ENCODE results near the gene NUDC. TPM values are rescaled to one million over a fixed set of nuclear protein-coding genes. Genes with fewer than 3 reads are reported as not detected.

Gene NUDC
- total and polyA plus RNA-seq, 2 of the 13 experiments (the other 11 are each of a cell fraction or from before 2014, with no cell fraction given), result 34.7 to 104 TPM

- TF ChIP-seq NFIC (IDR thresholded peaks at IDR 0.05; ENCODE audit: low read length) (no peak; the same call in 1 of the 2 replicates), ESRRA (CRISPR knock-in tag; IDR thresholded peaks at IDR 0.05; ENCODE audit: low read depth) (peak; percentile 47; the same call in 1 of the 2 replicates), ZNF883 (CRISPR knock-in tag; IDR thresholded peaks at IDR 0.05; ENCODE audit: not compliant biosample characterization) (peak; percentile 48), ZNF275 (CRISPR knock-in tag; IDR thresholded peaks at IDR 0.05; ENCODE audit: borderline replicate concordance) (no peak; the same call in 1 of the 2 replicates), SMYD3 (CRISPR knock-in tag; IDR thresholded peaks at IDR 0.05) (peak; percentile 83; the same call in 1 of the 2 replicates), ZNF766 (CRISPR knock-in tag; IDR thresholded peaks at IDR 0.05; ENCODE audit: borderline replicate concordance) (no peak), DZIP1 (CRISPR knock-in tag; IDR thresholded peaks at IDR 0.05) (no peak), ZFP37 (CRISPR knock-in tag; IDR thresholded peaks at IDR 0.05; ENCODE audit: borderline replicate concordance) (peak; percentile 23; the same call in 1 of the 2 replicates), ZNF383 (CRISPR knock-in tag; IDR thresholded peaks at IDR 0.05; ENCODE audit: borderline replicate concordance) (no peak), ZBTB38 (CRISPR knock-in tag; IDR thresholded peaks at IDR 0.05) (no peak), HOXD1 (CRISPR knock-in tag; IDR thresholded peaks at IDR 0.05) (no peak), RFXANK (CRISPR knock-in tag; IDR thresholded peaks at IDR 0.05) (no peak; the same call in 1 of the 2 replicates), SP140L (CRISPR knock-in tag; IDR thresholded peaks at IDR 0.05; ENCODE audit: borderline replicate concordance) (no peak), ZNF879 (CRISPR knock-in tag; IDR thresholded peaks at IDR 0.05) (no peak; the same call in 1 of the 2 replicates), ZNF709 (CRISPR knock-in tag; IDR thresholded peaks at IDR 0.05) (0 out of 2 replicates have a peak, but pooled peaks have one; percentile 65), THRA (CRISPR knock-in tag; IDR thresholded peaks at IDR 0.05; ENCODE audit: borderline replicate concordance) (no peak), SAFB2 (CRISPR knock-in tag; IDR thresholded peaks at IDR 0.05; ENCODE audit: borderline replicate concordance, low read depth) (no peak), ZNF12 (CRISPR knock-in tag; IDR thresholded peaks at IDR 0.05) (peak; percentile 62), MAFF (IDR thresholded peaks at IDR 0.05; ENCODE audit: low read depth, low read length) (no peak), SMARCC2 (IDR thresholded peaks at IDR 0.05) (no peak), ZNF75D (CRISPR knock-in tag; IDR thresholded peaks at IDR 0.05; ENCODE audit: borderline replicate concordance) (no peak), ZFP82 (CRISPR knock-in tag; IDR thresholded peaks at IDR 0.05; ENCODE audit: borderline replicate concordance) (peak; percentile 73; the same call in 1 of the 2 replicates), ZNF335 (CRISPR knock-in tag; IDR thresholded peaks at IDR 0.05) (peak; percentile 62; the same call in 1 of the 2 replicates), ZNF552 (CRISPR knock-in tag; IDR thresholded peaks at IDR 0.05; ENCODE audit: borderline replicate concordance) (no peak), CBX1 (IDR thresholded peaks at IDR 0.05; ENCODE audit: low read depth) (no peak), MED8 (CRISPR knock-in tag; IDR thresholded peaks at IDR 0.05; ENCODE audit: insufficient replicate concordance) (peak; percentile 46)
Observed at GRCh38 chr1:26900001-26900814, 21.3 kb upstream of the NUDC start, which contains the start of gene GPATCH3 (continued).

All from HepG2 (cell line).